ENCODE results near the gene SPOCK1.
"Not testable (repeated sequence)": the region's sequence is repeated elsewhere in the genome, so short reads cannot be mapped to it uniquely, and the experiment has no call there.

The SPOCK1 gene

DNA sequence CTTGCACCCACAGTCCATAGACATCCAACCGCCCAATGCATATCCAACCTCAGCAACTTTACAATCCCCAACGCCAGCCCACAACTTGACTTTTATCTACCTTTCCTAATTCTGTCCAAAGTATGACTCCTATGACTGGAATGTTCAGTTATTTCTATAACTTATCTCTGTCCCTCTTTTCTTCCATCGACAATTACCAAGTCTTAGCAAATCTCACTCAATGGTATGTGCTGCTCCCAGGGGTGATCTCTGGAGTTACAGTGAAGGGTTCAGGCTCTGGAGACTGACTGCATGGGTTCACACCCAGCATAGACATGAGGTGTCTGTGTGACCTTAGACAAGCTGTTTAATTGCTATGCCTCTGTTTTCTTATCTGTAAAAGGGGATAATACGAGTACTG is 106.9 kb downstream of the SPOCK1 start:
- Histone ChIP-seq H3K27ac (ENCODE audit: low read depth, low read length) (no peak overlapping the region), H3K4me3 (ENCODE audit: low read depth in 1 of 5, low read length in 5 of 5) (no peak overlapping the region), H3K4me1 (ENCODE audit: control insufficient read depth in 5 of 5, insufficient read depth in 5 of 5, low read length in 5 of 5) (no peaks in the 10 kb centered on the region), H3K27me3 (ENCODE audit: control insufficient read depth in 5 of 5, insufficient read depth in 4 of 5, low read length in 5 of 5) (peaks cover 0 to 3% (median 0%) of the 10 kb centered on the region in 5 donors), H3K9ac (ENCODE audit: low read length in 5 of 5) (no peak overlapping the region), H3K9me3 (ENCODE audit: control insufficient read depth in 5 of 5, low read length in 5 of 5) (peaks cover 0 to 4% (median 0%) of the 10 kb centered on the region in 5 donors), H3K36me3 (ENCODE audit: control insufficient read depth in 5 of 5, insufficient read depth in 5 of 5, low read length in 5 of 5) (no peaks in the 10 kb centered on the region)

DNA sequence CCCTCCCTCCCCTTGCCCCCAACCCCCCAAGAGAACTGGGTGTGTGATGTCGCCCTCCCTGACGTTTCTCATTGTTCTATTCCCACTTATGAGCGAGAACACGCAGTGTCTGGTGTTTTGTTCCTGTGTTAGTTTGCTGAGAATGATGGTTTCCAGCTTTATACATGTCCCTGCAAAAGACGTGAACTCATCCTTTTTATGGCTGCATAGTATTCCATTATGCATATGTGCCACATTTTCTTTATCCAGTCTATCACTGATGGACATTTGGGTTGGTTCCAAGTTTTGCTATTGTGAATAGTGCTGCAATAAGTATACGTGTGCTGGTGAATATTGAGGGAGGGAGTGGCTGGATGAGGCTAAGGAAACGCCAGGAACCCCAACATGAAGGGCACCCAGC is 108.1 kb downstream of the SPOCK1 start:
- not testable (repeated sequence) for H3K9me3 ChIP-seq (ENCODE audit: control insufficient read depth in 5 of 5, low read length in 5 of 5); H3K36me3 ChIP-seq (ENCODE audit: control insufficient read depth in 5 of 5, insufficient read depth in 5 of 5, low read length in 5 of 5); H3K4me3 ChIP-seq (ENCODE audit: low read depth in 1 of 5, low read length in 5 of 5); H3K4me1 ChIP-seq (ENCODE audit: control insufficient read depth in 5 of 5, insufficient read depth in 5 of 5, low read length in 5 of 5); H3K9ac ChIP-seq (ENCODE audit: low read length in 5 of 5); H3K27me3 ChIP-seq (ENCODE audit: control insufficient read depth in 5 of 5, insufficient read depth in 4 of 5, low read length in 5 of 5); H3K27ac ChIP-seq (ENCODE audit: low read depth, low read length)

DNA sequence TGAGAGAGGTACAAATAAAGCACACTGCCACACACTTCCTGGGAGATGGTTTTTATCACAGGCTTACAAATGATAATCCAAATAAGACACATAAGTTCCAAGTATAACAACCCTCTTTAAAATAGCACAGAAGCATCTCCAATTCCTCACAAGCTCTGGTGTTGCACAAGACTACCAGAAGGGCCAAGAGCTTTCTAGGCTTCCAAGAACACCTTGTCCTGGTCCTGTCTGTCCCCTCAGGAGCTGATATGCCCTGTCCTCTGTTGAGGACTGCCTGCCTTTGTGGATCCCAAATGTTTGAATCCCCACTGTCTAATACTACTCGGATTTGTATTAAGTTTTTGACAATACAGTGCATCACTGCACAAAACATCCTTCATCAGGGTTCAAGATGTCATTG is 110.1 kb downstream of the SPOCK1 start:
- Histone ChIP-seq H3K27me3 (ENCODE audit: control insufficient read depth in 5 of 5, insufficient read depth in 4 of 5, low read length in 5 of 5) (peaks cover 0 to 3% (median 0%) of the 10 kb centered on the region in 5 donors), H3K4me3 (ENCODE audit: low read depth in 1 of 5, low read length in 5 of 5) (no peak overlapping the region), H3K9me3 (ENCODE audit: control insufficient read depth in 5 of 5, low read length in 5 of 5) (peaks cover 0 to 9% (median 0%) of the 10 kb centered on the region in 5 donors), H3K9ac (ENCODE audit: low read length in 5 of 5) (no peak overlapping the region), H3K36me3 (ENCODE audit: control insufficient read depth in 5 of 5, insufficient read depth in 5 of 5, low read length in 5 of 5) (no peaks in the 10 kb centered on the region), H3K4me1 (ENCODE audit: control insufficient read depth in 5 of 5, insufficient read depth in 5 of 5, low read length in 5 of 5) (no peaks in the 10 kb centered on the region), H3K27ac (ENCODE audit: low read depth, low read length) (no peak overlapping the region)

DNA sequence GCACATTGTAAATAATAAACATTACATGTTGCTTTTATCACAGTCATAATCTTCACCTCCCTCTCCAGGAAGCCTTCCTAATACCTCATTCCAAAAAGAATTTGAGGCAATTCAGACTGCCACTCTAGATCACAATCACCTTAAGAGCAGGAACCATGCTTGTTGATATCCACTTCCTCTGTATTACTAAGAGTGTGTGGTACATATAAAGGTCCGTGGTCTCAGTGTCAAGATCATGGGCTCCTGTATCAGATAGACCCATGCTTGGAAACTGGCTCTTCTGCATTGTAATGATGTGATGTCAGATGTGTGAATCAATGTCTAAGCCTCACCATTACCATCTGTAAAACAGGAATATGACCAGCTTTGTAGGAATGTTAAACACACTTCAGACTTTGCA is 114.1 kb downstream of the SPOCK1 start:
- no peak overlapping the region for H3K4me3 ChIP-seq (ENCODE audit: low read depth in 1 of 5, low read length in 5 of 5)
- H3K27ac ChIP-seq (ENCODE audit: low read depth, low read length) = no peak overlapping the region
- no peaks in the 10 kb centered on the region for H3K36me3 ChIP-seq (ENCODE audit: control insufficient read depth in 5 of 5, insufficient read depth in 5 of 5, low read length in 5 of 5)
- no peaks in the 10 kb centered on the region for H3K4me1 ChIP-seq (ENCODE audit: control insufficient read depth in 5 of 5, insufficient read depth in 5 of 5, low read length in 5 of 5)
- H3K9ac ChIP-seq (ENCODE audit: low read length in 5 of 5) = no peak overlapping the region
- peaks cover 0 to 10% (median 3%) of the 10 kb centered on the region in 5 donors for H3K9me3 ChIP-seq (ENCODE audit: control insufficient read depth in 5 of 5, low read length in 5 of 5)
- peaks cover 0 to 3% (median 0%) of the 10 kb centered on the region in 5 donors for H3K27me3 ChIP-seq (ENCODE audit: control insufficient read depth in 5 of 5, insufficient read depth in 4 of 5, low read length in 5 of 5)

DNA sequence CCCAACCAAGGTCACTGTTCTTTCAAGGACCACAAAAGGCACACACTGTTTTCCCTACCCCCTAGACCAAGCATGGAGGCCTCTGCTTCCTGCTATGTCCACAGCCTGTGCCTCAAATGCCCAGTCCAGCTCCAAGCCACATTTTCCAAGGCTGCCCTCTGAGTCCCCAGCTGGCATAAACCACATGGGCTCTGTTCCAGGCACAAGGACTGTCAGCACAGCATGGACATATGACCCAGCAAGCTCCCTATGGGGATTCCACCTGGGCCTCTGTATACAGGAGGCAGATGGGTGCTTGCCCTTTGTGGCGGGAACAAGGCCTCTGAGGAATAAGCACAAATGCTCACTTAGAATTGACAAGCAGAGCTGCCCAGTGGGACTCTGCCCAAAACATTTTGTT is 115.2 kb downstream of the SPOCK1 start:
- Histone ChIP-seq H3K27ac (ENCODE audit: low read depth, low read length) (no peak overlapping the region), H3K9ac (ENCODE audit: low read length in 5 of 5) (no peak overlapping the region), H3K9me3 (ENCODE audit: control insufficient read depth in 5 of 5, low read length in 5 of 5) (peaks cover 0 to 10% (median 3%) of the 10 kb centered on the region in 5 donors), H3K4me3 (ENCODE audit: low read depth in 1 of 5, low read length in 5 of 5) (no peak overlapping the region), H3K4me1 (ENCODE audit: control insufficient read depth in 5 of 5, insufficient read depth in 5 of 5, low read length in 5 of 5) (no peaks in the 10 kb centered on the region), H3K36me3 (ENCODE audit: control insufficient read depth in 5 of 5, insufficient read depth in 5 of 5, low read length in 5 of 5) (no peaks in the 10 kb centered on the region), H3K27me3 (ENCODE audit: control insufficient read depth in 5 of 5, insufficient read depth in 4 of 5, low read length in 5 of 5) (no peaks in the 10 kb centered on the region)

DNA sequence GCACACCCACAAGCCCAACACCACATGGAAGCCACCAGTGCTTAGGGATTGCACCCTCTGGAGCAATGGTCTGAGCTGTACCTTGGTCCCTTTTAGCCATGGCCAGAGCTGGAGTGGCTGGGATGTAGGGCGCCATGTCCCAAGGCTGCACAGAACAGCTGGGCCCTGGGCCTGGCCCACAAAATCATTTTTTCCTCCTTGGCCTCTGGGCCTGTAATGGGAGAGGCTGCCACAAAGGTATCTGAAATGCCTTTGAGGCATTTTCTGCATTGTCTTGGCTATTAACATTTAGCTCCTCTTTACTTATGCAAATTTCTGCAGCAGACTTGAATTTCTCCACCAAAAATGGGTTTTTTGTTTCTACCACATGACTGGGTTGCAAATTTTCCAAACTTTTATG is 117.6 kb downstream of the SPOCK1 start:
- Histone ChIP-seq H3K9me3 (ENCODE audit: control insufficient read depth in 5 of 5, low read length in 5 of 5) (peaks cover 0 to 10% (median 3%) of the 10 kb centered on the region in 5 donors), H3K27ac (ENCODE audit: low read depth, low read length) (no peak overlapping the region), H3K4me1 (ENCODE audit: control insufficient read depth in 5 of 5, insufficient read depth in 5 of 5, low read length in 5 of 5) (no peaks in the 10 kb centered on the region), H3K9ac (ENCODE audit: low read length in 5 of 5) (no peak overlapping the region), H3K36me3 (ENCODE audit: control insufficient read depth in 5 of 5, insufficient read depth in 5 of 5, low read length in 5 of 5) (no peaks in the 10 kb centered on the region), H3K4me3 (ENCODE audit: low read depth in 1 of 5, low read length in 5 of 5) (no peak overlapping the region), H3K27me3 (ENCODE audit: control insufficient read depth in 5 of 5, insufficient read depth in 4 of 5, low read length in 5 of 5) (no peaks in the 10 kb centered on the region)

DNA sequence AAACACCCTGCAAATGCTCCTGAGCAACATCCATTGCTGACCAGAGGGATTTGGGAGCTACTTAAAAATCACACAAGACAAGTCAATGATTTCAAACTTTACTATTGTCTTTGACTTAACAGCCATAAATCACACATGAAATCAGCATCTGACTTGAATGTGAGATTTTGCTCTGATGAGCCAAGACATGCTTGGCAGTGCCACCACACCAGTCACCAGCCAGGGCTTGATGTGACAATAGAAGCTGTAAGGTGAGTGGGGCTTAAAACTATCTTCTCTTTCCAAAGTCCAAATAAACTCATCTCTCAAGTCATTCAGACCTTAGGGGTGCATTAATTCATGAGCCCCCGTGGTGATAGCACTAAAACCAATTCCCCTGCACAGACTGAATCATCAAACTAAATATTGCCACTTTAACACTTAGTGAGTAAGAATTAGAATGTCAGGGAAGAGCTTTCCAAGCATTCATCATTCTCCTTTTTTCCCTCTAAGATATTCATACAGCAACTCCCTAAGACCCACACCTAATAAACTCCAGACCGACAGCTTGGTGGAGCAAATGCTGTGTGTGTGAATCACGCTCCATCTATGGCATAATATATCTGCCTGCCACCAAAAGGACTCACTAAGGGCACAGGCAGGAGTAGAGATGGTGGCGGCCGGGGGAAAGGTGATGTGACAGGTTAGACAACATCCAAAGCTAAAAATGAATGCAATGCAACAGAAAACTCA is 119.4 kb downstream of the SPOCK1 start:
- Histone ChIP-seq H3K36me3 (ENCODE audit: control insufficient read depth in 5 of 5, insufficient read depth in 5 of 5, low read length in 5 of 5) (no peaks in the 10 kb centered on the region), H3K4me1 (ENCODE audit: control insufficient read depth in 5 of 5, insufficient read depth in 5 of 5, low read length in 5 of 5) (no peaks in the 10 kb centered on the region), H3K27me3 (ENCODE audit: control insufficient read depth in 5 of 5, insufficient read depth in 4 of 5, low read length in 5 of 5) (no peaks in the 10 kb centered on the region)

DNA sequence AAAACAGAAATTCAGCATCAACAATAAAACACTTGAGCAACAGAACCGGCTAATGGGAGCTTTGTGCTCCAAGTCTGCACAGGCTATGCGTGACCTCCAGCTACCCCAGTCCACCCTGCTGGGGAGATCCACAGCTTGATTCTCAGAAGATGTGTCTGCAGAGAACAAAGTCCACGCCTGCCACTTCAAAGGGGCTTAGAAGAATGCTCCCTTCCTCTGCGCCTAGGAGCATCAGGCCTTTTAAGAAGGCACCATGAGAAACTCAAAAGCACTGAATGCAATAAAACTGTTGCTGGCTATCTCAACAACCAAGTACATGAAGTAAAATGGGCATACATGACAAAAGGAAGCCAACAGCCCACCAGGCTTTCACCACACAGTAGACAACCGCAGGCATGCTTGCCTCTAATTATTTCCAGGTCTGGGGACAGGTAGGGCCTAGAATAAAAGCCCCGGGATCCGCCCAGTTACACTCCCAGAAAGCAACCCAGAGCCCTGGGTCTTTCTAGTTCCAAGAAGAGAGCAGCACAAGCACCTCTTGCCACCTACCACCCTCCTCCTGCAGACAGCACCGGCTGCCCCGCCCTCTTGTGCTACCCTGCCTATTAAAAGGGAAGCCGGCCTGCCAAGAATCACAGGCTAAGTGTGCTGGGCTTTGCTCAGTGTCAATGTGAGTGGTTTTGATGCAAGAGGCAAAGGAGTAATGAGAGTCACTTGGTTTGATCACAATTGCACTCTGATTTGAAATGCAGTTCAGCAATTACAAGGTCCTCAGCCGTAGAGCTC is 123.2 kb downstream of the SPOCK1 start:
- H3K9me3 ChIP-seq (ENCODE audit: control insufficient read depth in 5 of 5, low read length in 5 of 5) = no peaks in the 10 kb centered on the region
- H3K27ac ChIP-seq (ENCODE audit: low read depth, low read length) = no peak overlapping the region
- no peak overlapping the region for H3K4me3 ChIP-seq (ENCODE audit: low read depth in 1 of 5, low read length in 5 of 5)
- no peak overlapping the region for H3K9ac ChIP-seq (ENCODE audit: low read length in 5 of 5)
- no peaks in the 10 kb centered on the region for H3K27me3 ChIP-seq (ENCODE audit: control insufficient read depth in 5 of 5, insufficient read depth in 4 of 5, low read length in 5 of 5)
- H3K4me1 ChIP-seq (ENCODE audit: control insufficient read depth in 5 of 5, insufficient read depth in 5 of 5, low read length in 5 of 5) = no peaks in the 10 kb centered on the region
- H3K36me3 ChIP-seq (ENCODE audit: control insufficient read depth in 5 of 5, insufficient read depth in 5 of 5, low read length in 5 of 5) = no peaks in the 10 kb centered on the region

More for the DNA sequence above, 119.4 kb downstream of the SPOCK1 start:
- Histone ChIP-seq H3K9ac (ENCODE audit: low read length in 5 of 5) (no peak overlapping the region), H3K4me3 (ENCODE audit: low read depth in 1 of 5, low read length in 5 of 5) (no peak overlapping the region), H3K27ac (ENCODE audit: low read depth, low read length) (no peak overlapping the region), H3K9me3 (ENCODE audit: control insufficient read depth in 5 of 5, low read length in 5 of 5) (peaks cover 0 to 6% (median 3%) of the 10 kb centered on the region in 5 donors)

DNA sequence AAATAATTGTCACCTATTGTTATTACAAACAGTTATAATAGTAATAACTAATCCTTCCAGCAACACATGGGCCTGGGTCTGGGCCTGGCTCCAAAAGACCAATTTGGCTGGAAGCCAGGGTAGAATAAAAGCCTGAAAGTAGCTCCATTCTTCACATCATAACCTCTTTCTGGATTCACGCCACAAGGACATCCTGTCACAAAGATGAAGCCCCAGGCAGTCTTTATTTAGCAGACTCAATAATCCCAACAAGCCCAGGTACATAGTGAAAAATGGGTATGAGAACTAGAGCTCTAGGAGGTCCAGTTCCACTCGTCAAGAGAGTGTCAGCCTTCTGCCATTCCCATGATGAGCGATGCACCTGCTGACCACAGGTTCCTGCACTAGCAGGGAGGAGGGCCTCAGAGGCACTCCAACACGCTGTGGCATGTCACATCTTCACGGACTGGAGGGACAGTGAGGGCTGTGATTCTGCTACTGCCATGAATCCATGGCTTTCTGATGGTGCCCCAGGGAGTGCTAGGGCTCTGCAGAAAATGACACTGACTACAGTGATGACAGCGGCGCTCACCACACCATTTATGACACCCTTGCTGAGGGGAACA is 124.9 kb downstream of the SPOCK1 start:
- Histone ChIP-seq H3K9ac (ENCODE audit: low read length in 5 of 5) (no peak overlapping the region), H3K27me3 (ENCODE audit: control insufficient read depth in 5 of 5, insufficient read depth in 4 of 5, low read length in 5 of 5) (no peaks in the 10 kb centered on the region), H3K4me3 (ENCODE audit: low read depth in 1 of 5, low read length in 5 of 5) (no peak overlapping the region), H3K36me3 (ENCODE audit: control insufficient read depth in 5 of 5, insufficient read depth in 5 of 5, low read length in 5 of 5) (no peaks in the 10 kb centered on the region), H3K4me1 (ENCODE audit: control insufficient read depth in 5 of 5, insufficient read depth in 5 of 5, low read length in 5 of 5) (no peaks in the 10 kb centered on the region), H3K27ac (ENCODE audit: low read depth, low read length) (no peak overlapping the region), H3K9me3 (ENCODE audit: control insufficient read depth in 5 of 5, low read length in 5 of 5) (no peaks in the 10 kb centered on the region)

DNA sequence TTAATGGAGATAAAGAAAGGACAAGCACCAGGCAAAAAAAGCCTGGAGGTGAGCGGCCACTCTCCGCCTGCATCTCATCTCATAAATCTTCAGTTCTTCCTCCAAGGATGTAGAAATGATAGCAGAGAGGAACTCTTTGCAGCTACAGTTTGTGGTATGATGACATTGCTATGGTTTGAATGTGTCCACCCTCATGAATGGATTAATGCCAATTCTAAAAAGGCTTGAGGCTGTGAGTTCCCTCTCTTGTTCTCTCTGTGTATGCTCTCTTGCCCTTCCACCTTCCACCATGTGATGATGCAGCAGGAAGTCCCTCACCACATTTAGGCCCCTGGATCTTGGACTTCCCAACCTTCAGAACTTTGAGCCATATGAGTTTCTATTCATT is 126.4 kb downstream of the SPOCK1 start:
- peaks cover 0 to 4% (median 0%) of the 10 kb centered on the region in 5 donors for H3K27me3 ChIP-seq (ENCODE audit: control insufficient read depth in 5 of 5, insufficient read depth in 4 of 5, low read length in 5 of 5)
- H3K4me3 ChIP-seq (ENCODE audit: low read depth in 1 of 5, low read length in 5 of 5) = no peak overlapping the region
- H3K9ac ChIP-seq (ENCODE audit: low read length in 5 of 5) = no peak overlapping the region
- H3K4me1 ChIP-seq (ENCODE audit: control insufficient read depth in 5 of 5, insufficient read depth in 5 of 5, low read length in 5 of 5) = no peaks in the 10 kb centered on the region
- H3K27ac ChIP-seq (ENCODE audit: low read depth, low read length) = no peak overlapping the region
- no peaks in the 10 kb centered on the region for H3K9me3 ChIP-seq (ENCODE audit: control insufficient read depth in 5 of 5, low read length in 5 of 5)
- no peaks in the 10 kb centered on the region for H3K36me3 ChIP-seq (ENCODE audit: control insufficient read depth in 5 of 5, insufficient read depth in 5 of 5, low read length in 5 of 5)
